GM10248 (cell line): Measurements from ENCODE around the gene ANO7.

Experiments
- CTCF ChIA-PET: fragments of 300-600 bp; sonication (Branson Sonifier 250); formaldehyde crosslinking; extraction: SDS; loops from one replicate; lab custom pipeline; 2021; ENCODE audit warnings: antibody characterized with exemption; lab: Yijun Ruan, JAX
- POLR2A ChIA-PET: fragments of 350-650 bp; sonication (Branson Sonifier 250); formaldehyde crosslinking; extraction: SDS; loops from one replicate; lab custom pipeline; 2020; ENCODE audit warnings: antibody characterized with exemption; lab: Yijun Ruan, JAX
- DNase-seq: peaks from one replicate; pipeline ENCODE4 v3.0.0; 2012; ENCODE audit errors: extremely low spot score
- CTCF ChIP-seq: IDR thresholded peaks from 2 replicates; pipeline ENCODE4 v1.5.1; 2012; ENCODE audit warnings: mild to moderate bottlenecking, low read depth; ENCODE audit errors: extremely low read depth, missing control alignments, control extremely low read depth

The ANO7 gene

GRCh38 chr2:241142593-241142992 lies 45.9 kb upstream of the ANO7 start:
- POLR2A ChIA-PET = no interaction called here
- no peak for TF ChIP-seq CTCF
- CTCF ChIA-PET = interaction anchor here (1.1 kb wide), 1 partner anchor 30 kb away, joined by 3 read pairs; no protein-coding TSS in a partner anchor
- no peak for DNase-seq

- ChIA-PET CTCF (interaction anchor here (0.8 to 1.8 kb wide), 6 partner anchors 10 to 68 kb away, joined by 3 to 6 read pairs (median 3); no protein-coding TSS in a partner anchor), POLR2A (interaction anchor here (2.0 kb wide), 1 partner anchor 45 kb away, joined by 4 read pairs; the partner anchor contains the start of gene MTERF4)
- DNase-seq = no peak
- no peak for TF ChIP-seq CTCF
Measured at GRCh38 chr2:241146286-241146685, 42.2 kb upstream of the ANO7 start.

- ChIA-PET CTCF (interaction anchor here (1.0 to 1.2 kb wide), 2 partner anchors 12 to 69 kb away, joined by 3 to 6 read pairs; no protein-coding TSS in a partner anchor), POLR2A (no interaction called here)
- no peak for TF ChIP-seq CTCF
- no peak for DNase-seq
Measured at GRCh38 chr2:241147336-241147735, 41.1 kb upstream of the ANO7 start.

GRCh38 chr2:241148239-241148638 lies 40.2 kb upstream of the ANO7 start:
- ChIA-PET POLR2A (no interaction called here), CTCF (interaction anchor here (0.9 kb wide), 1 partner anchor 70 kb away, joined by 3 read pairs; no protein-coding TSS in a partner anchor)
- no peak for TF ChIP-seq CTCF
- DNase-seq = no peak

GRCh38 chr2:241148891-241149674 lies 39.4 kb upstream of the ANO7 start, which contains the start of gene PASK:
TSS of gene PASK (minus strand) at chr2:241149472. CDS start at chr2:241143032, 6,440 bp downstream.
- TF ChIP-seq CTCF = no peak
- CTCF ChIA-PET = interaction anchor here (1.0 to 4.0 kb wide), 9 partner anchors 9 to 71 kb away, joined by 3 to 31 read pairs (median 5); no protein-coding TSS in a partner anchor
- DNase-seq = peak; percentile 94
- POLR2A ChIA-PET = interaction anchor here (0.5 to 1.2 kb wide), 6 partner anchors 16 to 830 kb away, joined by 3 to 5 read pairs (median 3); no protein-coding TSS in a partner anchor

- no peak for TF ChIP-seq CTCF
- ChIA-PET CTCF (interaction anchor here (1.0 to 4.0 kb wide), 11 partner anchors 9 to 72 kb away, joined by 3 to 31 read pairs (median 4); no protein-coding TSS in a partner anchor), POLR2A (interaction anchor here (0.6 to 1.2 kb wide), 5 partner anchors 17 to 62 kb away, joined by 3 to 5 read pairs (median 4); no protein-coding TSS in a partner anchor)
- no peak for DNase-seq
Measured at GRCh38 chr2:241149675-241149924, 38.9 kb upstream of the ANO7 start.
